Measurements from ENCODE around the gene TMEM100.

TMEM100 gene

DNA sequence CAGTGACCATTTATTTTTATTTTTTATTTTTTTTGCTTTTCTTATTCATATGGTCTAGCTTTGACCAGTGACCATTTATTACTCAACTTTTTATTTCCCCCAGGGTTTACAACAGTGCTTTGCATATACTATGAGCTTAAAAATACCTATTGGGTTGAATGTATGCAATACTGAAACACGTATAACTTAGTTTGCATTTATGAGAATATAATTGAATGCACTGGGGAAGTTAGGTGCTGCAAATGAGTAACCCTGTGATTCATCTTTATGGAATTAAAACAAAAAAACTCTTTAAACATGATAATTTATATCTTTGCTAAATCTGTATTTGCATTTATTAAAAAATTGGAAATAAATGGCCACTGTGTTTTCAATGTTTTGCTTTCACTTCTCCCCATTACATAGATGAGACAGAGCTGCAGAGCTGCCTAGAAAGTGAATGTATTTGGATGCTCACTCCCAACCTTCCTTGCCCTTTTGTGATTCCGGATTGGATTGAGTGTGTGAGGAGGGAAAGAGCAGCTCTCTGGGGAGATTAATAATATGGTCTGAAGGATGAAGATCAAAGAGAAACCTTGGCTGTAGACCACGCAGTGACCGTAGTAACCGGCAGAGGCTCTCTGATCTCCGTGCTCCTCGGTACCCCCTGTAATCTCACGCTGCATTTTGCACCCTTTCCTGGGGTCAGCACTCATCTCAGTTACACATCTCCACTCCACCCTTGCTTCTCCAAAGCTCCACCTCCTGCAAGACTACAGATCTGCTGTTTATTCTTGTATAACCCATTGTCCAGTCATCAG, 14.3 kb downstream of the TMEM100 start:
- no peak overlapping the region for H3K27ac ChIP-seq
- TF ChIP-seq, protein P1, sequence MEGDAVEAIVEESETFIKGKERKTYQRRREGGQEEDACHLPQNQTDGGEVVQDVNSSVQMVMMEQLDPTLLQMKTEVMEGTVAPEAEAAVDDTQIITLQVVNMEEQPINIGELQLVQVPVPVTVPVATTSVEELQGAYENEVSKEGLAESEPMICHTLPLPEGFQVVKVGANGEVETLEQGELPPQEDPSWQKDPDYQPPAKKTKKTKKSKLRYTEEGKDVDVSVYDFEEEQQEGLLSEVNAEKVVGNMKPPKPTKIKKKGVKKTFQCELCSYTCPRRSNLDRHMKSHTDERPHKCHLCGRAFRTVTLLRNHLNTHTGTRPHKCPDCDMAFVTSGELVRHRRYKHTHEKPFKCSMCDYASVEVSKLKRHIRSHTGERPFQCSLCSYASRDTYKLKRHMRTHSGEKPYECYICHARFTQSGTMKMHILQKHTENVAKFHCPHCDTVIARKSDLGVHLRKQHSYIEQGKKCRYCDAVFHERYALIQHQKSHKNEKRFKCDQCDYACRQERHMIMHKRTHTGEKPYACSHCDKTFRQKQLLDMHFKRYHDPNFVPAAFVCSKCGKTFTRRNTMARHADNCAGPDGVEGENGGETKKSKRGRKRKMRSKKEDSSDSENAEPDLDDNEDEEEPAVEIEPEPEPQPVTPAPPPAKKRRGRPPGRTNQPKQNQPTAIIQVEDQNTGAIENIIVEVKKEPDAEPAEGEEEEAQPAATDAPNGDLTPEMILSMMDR (IDR thresholded peaks at IDR 0.05): no peak
- TF ChIP-seq ZFX (IDR thresholded peaks at IDR 0.05; ENCODE audit: borderline replicate concordance): no peak

- TF ChIP-seq, protein P1 (IDR thresholded peaks at IDR 0.05): no peak
- TF ChIP-seq ZFX (IDR thresholded peaks at IDR 0.05; ENCODE audit: borderline replicate concordance): no peak
- no peak overlapping the region for H3K27ac ChIP-seq
Observed at GRCh38 chr17:55706808-55707773, 15.6 kb downstream of the TMEM100 start.

DNA sequence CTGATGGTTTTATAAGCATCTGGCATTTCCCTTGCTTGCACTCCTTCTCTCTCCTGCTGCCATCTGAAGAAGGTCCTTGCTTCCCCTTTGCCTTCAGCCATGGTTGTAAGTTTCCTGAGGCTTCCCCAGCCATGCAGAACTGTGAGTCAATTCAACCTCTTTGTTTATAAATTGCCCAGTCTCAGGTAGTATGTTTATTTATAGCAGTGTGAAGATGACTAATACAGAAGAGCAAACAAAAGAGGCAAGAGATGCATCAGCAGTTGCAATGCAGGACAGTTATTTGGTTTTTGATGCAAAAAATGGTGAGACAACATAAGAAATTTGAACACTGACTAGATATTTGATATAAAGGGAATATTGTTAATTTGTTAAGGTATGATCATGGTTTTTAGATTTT, 16.8 kb downstream of the TMEM100 start:
- no peak overlapping the region for H3K27ac ChIP-seq
- TF ChIP-seq, protein P1 (IDR thresholded peaks at IDR 0.05): no peak
- TF ChIP-seq ZFX (IDR thresholded peaks at IDR 0.05; ENCODE audit: borderline replicate concordance): no peak

DNA sequence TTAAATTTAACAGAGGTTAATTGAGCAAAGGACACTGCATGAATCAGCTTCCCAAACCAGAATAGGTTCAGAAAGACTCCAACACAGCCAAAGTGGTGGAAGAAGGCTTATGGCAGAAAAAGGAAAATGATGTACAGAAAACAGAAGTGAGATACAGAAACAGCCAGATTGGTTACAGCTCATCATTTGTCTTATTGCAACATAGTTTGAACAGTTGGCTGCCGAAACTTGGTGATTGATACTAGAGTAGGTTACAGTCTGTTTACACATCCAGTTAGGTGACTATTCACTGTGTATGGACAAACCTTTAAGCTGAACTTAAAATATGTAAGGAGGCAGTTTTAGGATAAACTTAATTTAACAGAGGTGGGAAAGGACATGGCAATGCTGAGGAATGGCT, 18.3 kb downstream of the TMEM100 start:
- no peak overlapping the region for H3K27ac ChIP-seq

GRCh38 chr17:55702150-55702549, 20.5 kb downstream of the TMEM100 start:
- TF ChIP-seq, protein P1 (IDR thresholded peaks at IDR 0.05): no peak
- TF ChIP-seq ZFX (IDR thresholded peaks at IDR 0.05; ENCODE audit: borderline replicate concordance): no peak
- H3K27ac ChIP-seq: no peak overlapping the region

More for the DNA sequence above, 18.3 kb downstream of the TMEM100 start:
- TF ChIP-seq, protein P1 (IDR thresholded peaks at IDR 0.05): no peak
- TF ChIP-seq ZFX (IDR thresholded peaks at IDR 0.05; ENCODE audit: borderline replicate concordance): no peak

DNA sequence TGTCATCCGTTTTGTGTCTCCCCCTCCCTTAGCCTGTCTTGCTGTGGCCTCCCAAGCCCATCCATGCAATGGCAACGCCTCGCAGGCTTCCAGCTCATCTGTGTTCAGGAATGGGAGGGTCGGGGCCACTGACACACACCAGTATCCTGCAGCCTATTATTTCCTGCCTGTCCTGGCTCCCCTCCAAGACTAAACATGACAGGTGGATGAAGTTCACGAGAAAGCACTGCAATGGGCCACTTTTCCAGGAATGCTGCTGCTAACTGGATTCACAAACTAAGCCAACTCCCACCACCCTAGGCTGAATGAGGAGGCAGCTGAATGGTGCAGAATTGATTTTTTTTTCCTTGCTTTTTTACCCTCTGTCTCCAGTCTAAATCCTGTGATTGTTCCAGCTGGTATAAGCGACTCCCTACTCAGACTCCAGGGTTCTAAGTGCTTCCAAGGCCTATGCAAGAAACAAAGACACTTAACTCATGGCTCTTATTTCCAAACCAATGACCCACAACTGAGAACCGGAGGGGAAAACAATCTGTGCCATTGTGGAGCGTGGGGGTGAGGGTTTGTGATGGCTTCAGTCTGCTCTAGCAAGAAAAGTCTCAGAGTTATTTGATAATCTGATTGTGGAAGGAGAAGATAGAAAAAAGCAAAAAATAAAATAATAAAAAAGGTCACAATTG, 23.3 kb downstream of the TMEM100 start:
- no peak overlapping the region for H3K27ac ChIP-seq
- TF ChIP-seq, protein P1 (IDR thresholded peaks at IDR 0.05): no peak
- no peak for TF ChIP-seq ZFX (IDR thresholded peaks at IDR 0.05; ENCODE audit: borderline replicate concordance)
